WTC11 (cell line): ENCODE data around the gene NTRK3. TPM values are rescaled to one million over a fixed set of nuclear protein-coding genes. Genes with fewer than 3 reads are reported as not detected.

Experiments
- ATAC-seq: fragments of 200-7000 bp; cut with Tn5 transposase; 2 replicates; pipeline ENCODE4 v1.10.0; 2021; ENCODE audit warnings: mild to moderate bottlenecking, moderate library complexity
- CTCF ChIA-PET: fragments of 300-600 bp; sonication (Branson Sonifier 250); formaldehyde crosslinking; loops from one replicate; lab custom pipeline; 2021; ENCODE audit warnings: antibody characterized with exemption; lab: Charles Lee
- POLR2A ChIA-PET: fragments of 350-600 bp; sonication (Branson Sonifier 250); formaldehyde crosslinking; loops from one replicate; lab custom pipeline; 2021; ENCODE audit warnings: antibody characterized with exemption; lab: Charles Lee
- DNase-seq: peaks from one replicate; pipeline ENCODE4 v3.0.0; 2021; ENCODE audit warnings: low spot score
- H3K27ac Mint-ChIP-seq: 2 replicates; pipeline ENCODE4 v1.8.0; 2021; ENCODE audit warnings: mixed read lengths
- H3K27me3 Mint-ChIP-seq: 2 replicates; pipeline ENCODE4 v1.8.0; 2021; ENCODE audit warnings: low read depth, mild to moderate bottlenecking, moderate library complexity, mixed read lengths
- H3K36me3 Mint-ChIP-seq: 2 replicates; pipeline ENCODE4 v1.8.0; 2021; ENCODE audit warnings: mixed read lengths
- H3K4me1 Mint-ChIP-seq: 2 replicates; pipeline ENCODE4 v1.8.0; 2022; ENCODE audit warnings: mixed read lengths
- H3K4me3 Mint-ChIP-seq: 2 replicates; pipeline ENCODE4 v1.8.0; 2021; ENCODE audit warnings: mild to moderate bottlenecking, moderate library complexity, mixed read lengths
- H3K9me3 Mint-ChIP-seq: 2 replicates; pipeline ENCODE4 v1.8.0; 2021; ENCODE audit warnings: mixed read lengths
- ATF3 ChIP-seq: sonication (generic); formaldehyde crosslinking; conservative IDR thresholded peaks from 2 replicates; pipeline ENCODE4 v1.8.1; 2022; ENCODE audit warnings: mild to moderate bottlenecking, missing genetic modification reagents
- CBFB ChIP-seq: sonication (generic); formaldehyde crosslinking; IDR thresholded peaks from 2 replicates; pipeline ENCODE4 v1.8.1; 2022; ENCODE audit warnings: mild to moderate bottlenecking, low read depth, missing genetic modification reagents
- FOXK1 ChIP-seq: sonication (generic); formaldehyde crosslinking; IDR thresholded peaks from 2 replicates; pipeline ENCODE4 v1.8.0; 2022; ENCODE audit warnings: mild to moderate bottlenecking, moderate library complexity, missing genetic modification reagents
- FOXP1 ChIP-seq: sonication (generic); formaldehyde crosslinking; IDR thresholded peaks from 2 replicates; pipeline ENCODE4 v1.8.0; 2022; ENCODE audit warnings: missing genetic modification reagents, mild to moderate bottlenecking, moderate library complexity, borderline replicate concordance
- JAZF1 ChIP-seq: fragments of 250-450 bp; sonication (Bioruptor Pico); IDR thresholded peaks from 2 replicates; pipeline ENCODE4 v1.9.0; 2021; ENCODE audit warnings: moderate library complexity, mild to moderate bottlenecking, inconsistent platforms
- MXD4 ChIP-seq: fragments of 250-450 bp; sonication (Bioruptor Pico); IDR thresholded peaks from 2 replicates; pipeline ENCODE4 v1.8.0; 2021; ENCODE audit warnings: mild to moderate bottlenecking, moderate library complexity, borderline replicate concordance
- NFE2L1 ChIP-seq: sonication (generic); formaldehyde crosslinking; IDR thresholded peaks from 2 replicates; pipeline ENCODE4 v1.8.1; 2023; ENCODE audit warnings: missing genetic modification reagents
- RORB ChIP-seq: fragments of 250-450 bp; sonication (Bioruptor Pico); IDR thresholded peaks from 2 replicates; pipeline ENCODE4 v1.9.0; 2021; ENCODE audit warnings: mild to moderate bottlenecking
- STAT6 ChIP-seq: sonication (generic); formaldehyde crosslinking; conservative IDR thresholded peaks from 2 replicates; pipeline ENCODE4 v1.8.1; 2023; ENCODE audit warnings: mild to moderate bottlenecking, low read depth, missing genetic modification reagents, moderate library complexity
- TCF7 ChIP-seq: sonication (generic); formaldehyde crosslinking; IDR thresholded peaks from 2 replicates; pipeline ENCODE4 v1.8.0; 2022; ENCODE audit warnings: mild to moderate bottlenecking, low read depth, missing genetic modification reagents, moderate library complexity
- TEAD1 ChIP-seq: sonication (generic); formaldehyde crosslinking; IDR thresholded peaks from 2 replicates; pipeline ENCODE4 v1.8.0; 2022; ENCODE audit warnings: mild to moderate bottlenecking, missing genetic modification reagents
- ZNF121 ChIP-seq: sonication (generic); formaldehyde crosslinking; IDR thresholded peaks from 2 replicates; pipeline ENCODE4 v1.8.0; 2023; ENCODE audit warnings: missing genetic modification reagents
- ZNF396 ChIP-seq: fragments of 250-450 bp; sonication (Bioruptor Pico); IDR thresholded peaks from 2 replicates; pipeline ENCODE4 v1.8.0; 2021; ENCODE audit warnings: mild to moderate bottlenecking, moderate library complexity, borderline replicate concordance
- ZNF423 ChIP-seq: fragments of 250-450 bp; sonication (Bioruptor Pico); IDR thresholded peaks from 2 replicates; pipeline ENCODE4 v2.1.2; 2022; ENCODE audit warnings: mild to moderate bottlenecking, moderate library complexity
- total RNA-seq: library from RNA; stranded (reverse); gene quantifications from 3 replicates; pipeline ENCODE4 v1.2.3, GENCODE V29; 2021
- TF ChIP-seq, protein P1 (sequence below): sonication (generic); formaldehyde crosslinking; IDR thresholded peaks from 2 replicates; pipeline ENCODE4 v1.8.0; 2022; ENCODE audit warnings: mild to moderate bottlenecking, missing genetic modification reagents
- TF ChIP-seq, protein P2 (sequence below): sonication (generic); formaldehyde crosslinking; IDR thresholded peaks from 2 replicates; pipeline ENCODE4 v1.8.1; 2023; ENCODE audit warnings: mild to moderate bottlenecking, moderate library complexity, missing genetic modification reagents
- TF ChIP-seq, protein P3 (sequence below): fragments of 250-450 bp; sonication (Bioruptor Pico); IDR thresholded peaks from 2 replicates; pipeline ENCODE4 v1.9.0; 2021; ENCODE audit warnings: mild to moderate bottlenecking, borderline replicate concordance
- TF ChIP-seq, protein P4 (sequence below): sonication (generic); formaldehyde crosslinking; IDR thresholded peaks from 2 replicates; pipeline ENCODE4 v1.8.1; 2022; ENCODE audit warnings: low read depth, mild to moderate bottlenecking, moderate library complexity, missing genetic modification reagents, borderline replicate concordance

NTRK3 gene
- total RNA-seq, 1 experiment from 2014 or later: 12.3 TPM

DNA sequence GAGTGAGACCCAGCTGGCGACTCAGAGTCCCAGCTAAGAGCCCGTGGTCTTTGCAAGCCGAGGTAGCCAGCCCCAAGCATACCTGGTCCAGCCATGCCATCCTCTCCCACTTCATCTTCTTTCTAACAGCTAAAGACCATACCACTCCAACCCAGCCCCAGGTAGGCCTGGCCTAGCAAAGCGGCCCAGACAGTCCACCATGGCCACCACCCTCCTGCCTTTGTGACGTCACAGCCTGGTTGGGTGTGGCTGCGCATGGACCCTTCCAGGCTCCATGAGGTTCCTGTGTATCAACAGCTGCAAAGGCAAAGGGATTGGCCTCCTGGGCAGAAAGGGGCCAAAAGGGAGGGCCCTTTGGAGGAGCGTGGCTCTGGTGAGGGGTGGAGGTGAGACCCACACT, 4.1 kb downstream of the NTRK3 start (continued):
- TF ChIP-seq, protein P1, sequence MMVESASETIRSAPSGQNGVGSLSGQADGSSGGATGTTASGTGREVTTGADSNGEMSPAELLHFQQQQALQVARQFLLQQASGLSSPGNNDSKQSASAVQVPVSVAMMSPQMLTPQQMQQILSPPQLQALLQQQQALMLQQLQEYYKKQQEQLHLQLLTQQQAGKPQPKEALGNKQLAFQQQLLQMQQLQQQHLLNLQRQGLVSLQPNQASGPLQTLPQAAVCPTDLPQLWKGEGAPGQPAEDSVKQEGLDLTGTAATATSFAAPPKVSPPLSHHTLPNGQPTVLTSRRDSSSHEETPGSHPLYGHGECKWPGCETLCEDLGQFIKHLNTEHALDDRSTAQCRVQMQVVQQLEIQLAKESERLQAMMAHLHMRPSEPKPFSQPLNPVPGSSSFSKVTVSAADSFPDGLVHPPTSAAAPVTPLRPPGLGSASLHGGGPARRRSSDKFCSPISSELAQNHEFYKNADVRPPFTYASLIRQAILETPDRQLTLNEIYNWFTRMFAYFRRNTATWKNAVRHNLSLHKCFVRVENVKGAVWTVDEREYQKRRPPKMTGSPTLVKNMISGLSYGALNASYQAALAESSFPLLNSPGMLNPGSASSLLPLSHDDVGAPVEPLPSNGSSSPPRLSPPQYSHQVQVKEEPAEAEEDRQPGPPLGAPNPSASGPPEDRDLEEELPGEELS (CRISPR knock-in tag): no peak
- TF ChIP-seq, protein P2, sequence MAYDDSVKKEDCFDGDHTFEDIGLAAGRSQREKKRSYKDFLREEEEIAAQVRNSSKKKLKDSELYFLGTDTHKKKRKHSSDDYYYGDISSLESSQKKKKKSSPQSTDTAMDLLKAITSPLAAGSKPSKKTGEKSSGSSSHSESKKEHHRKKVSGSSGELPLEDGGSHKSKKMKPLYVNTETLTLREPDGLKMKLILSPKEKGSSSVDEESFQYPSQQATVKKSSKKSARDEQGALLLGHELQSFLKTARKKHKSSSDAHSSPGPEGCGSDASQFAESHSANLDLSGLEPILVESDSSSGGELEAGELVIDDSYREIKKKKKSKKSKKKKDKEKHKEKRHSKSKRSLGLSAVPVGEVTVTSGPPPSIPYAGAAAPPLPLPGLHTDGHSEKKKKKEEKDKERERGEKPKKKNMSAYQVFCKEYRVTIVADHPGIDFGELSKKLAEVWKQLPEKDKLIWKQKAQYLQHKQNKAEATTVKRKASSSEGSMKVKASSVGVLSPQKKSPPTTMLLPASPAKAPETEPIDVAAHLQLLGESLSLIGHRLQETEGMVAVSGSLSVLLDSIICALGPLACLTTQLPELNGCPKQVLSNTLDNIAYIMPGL (CRISPR knock-in tag): no peak
- TF ChIP-seq ZNF396 (CRISPR knock-in tag): no peak
- no peak for TF ChIP-seq TEAD1 (CRISPR knock-in tag)
- TF ChIP-seq FOXK1 (CRISPR knock-in tag): no peak
- no peak for TF ChIP-seq ZNF121 (CRISPR knock-in tag)
- TF ChIP-seq CBFB (CRISPR knock-in tag): no peak
- TF ChIP-seq FOXP1 (CRISPR knock-in tag): no peak
- TF ChIP-seq JAZF1 (CRISPR knock-in tag): no peak

- DNase-seq (no peak), ATAC-seq (no peak)
- no peak overlapping the region for H3K4me3 Mint-ChIP-seq
- CTCF ChIA-PET: no interaction called here
- H3K4me1 Mint-ChIP-seq: peaks cover 24% of the 10 kb centered on the region
- POLR2A ChIA-PET: no interaction called here
- no peaks in the 10 kb centered on the region for H3K36me3 Mint-ChIP-seq
- no peak overlapping the region for H3K27ac Mint-ChIP-seq
- peaks cover 33% of the 10 kb centered on the region for H3K27me3 Mint-ChIP-seq
- TF ChIP-seq RORB (CRISPR knock-in tag) (no peak), NFE2L1 (CRISPR knock-in tag) (no peak), ZNF423 (CRISPR knock-in tag) (no peak), TCF7 (CRISPR knock-in tag) (no peak), STAT6 (no peak), ATF3 (CRISPR knock-in tag) (no peak), MXD4 (CRISPR knock-in tag) (no peak)
- TF ChIP-seq, protein P3, sequence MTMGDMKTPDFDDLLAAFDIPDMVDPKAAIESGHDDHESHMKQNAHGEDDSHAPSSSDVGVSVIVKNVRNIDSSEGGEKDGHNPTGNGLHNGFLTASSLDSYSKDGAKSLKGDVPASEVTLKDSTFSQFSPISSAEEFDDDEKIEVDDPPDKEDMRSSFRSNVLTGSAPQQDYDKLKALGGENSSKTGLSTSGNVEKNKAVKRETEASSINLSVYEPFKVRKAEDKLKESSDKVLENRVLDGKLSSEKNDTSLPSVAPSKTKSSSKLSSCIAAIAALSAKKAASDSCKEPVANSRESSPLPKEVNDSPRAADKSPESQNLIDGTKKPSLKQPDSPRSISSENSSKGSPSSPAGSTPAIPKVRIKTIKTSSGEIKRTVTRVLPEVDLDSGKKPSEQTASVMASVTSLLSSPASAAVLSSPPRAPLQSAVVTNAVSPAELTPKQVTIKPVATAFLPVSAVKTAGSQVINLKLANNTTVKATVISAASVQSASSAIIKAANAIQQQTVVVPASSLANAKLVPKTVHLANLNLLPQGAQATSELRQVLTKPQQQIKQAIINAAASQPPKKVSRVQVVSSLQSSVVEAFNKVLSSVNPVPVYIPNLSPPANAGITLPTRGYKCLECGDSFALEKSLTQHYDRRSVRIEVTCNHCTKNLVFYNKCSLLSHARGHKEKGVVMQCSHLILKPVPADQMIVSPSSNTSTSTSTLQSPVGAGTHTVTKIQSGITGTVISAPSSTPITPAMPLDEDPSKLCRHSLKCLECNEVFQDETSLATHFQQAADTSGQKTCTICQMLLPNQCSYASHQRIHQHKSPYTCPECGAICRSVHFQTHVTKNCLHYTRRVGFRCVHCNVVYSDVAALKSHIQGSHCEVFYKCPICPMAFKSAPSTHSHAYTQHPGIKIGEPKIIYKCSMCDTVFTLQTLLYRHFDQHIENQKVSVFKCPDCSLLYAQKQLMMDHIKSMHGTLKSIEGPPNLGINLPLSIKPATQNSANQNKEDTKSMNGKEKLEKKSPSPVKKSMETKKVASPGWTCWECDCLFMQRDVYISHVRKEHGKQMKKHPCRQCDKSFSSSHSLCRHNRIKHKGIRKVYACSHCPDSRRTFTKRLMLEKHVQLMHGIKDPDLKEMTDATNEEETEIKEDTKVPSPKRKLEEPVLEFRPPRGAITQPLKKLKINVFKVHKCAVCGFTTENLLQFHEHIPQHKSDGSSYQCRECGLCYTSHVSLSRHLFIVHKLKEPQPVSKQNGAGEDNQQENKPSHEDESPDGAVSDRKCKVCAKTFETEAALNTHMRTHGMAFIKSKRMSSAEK: no peak
- TF ChIP-seq, protein P4, sequence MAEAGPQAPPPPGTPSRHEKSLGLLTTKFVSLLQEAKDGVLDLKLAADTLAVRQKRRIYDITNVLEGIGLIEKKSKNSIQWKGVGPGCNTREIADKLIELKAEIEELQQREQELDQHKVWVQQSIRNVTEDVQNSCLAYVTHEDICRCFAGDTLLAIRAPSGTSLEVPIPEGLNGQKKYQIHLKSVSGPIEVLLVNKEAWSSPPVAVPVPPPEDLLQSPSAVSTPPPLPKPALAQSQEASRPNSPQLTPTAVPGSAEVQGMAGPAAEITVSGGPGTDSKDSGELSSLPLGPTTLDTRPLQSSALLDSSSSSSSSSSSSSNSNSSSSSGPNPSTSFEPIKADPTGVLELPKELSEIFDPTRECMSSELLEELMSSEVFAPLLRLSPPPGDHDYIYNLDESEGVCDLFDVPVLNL (CRISPR knock-in tag): no peak
- H3K9me3 Mint-ChIP-seq: no peaks in the 10 kb centered on the region
Observed at GRCh38 chr15:88250826-88251225, 5.7 kb downstream of the NTRK3 start.
